ENCODE measurements around the gene CST1. TPM values are rescaled to one million over a fixed set of nuclear protein-coding genes. Genes with fewer than 3 reads are reported as not detected.

The CST1 gene
- total RNA-seq, 1 donor from 2014 or later: not detected

DNA sequence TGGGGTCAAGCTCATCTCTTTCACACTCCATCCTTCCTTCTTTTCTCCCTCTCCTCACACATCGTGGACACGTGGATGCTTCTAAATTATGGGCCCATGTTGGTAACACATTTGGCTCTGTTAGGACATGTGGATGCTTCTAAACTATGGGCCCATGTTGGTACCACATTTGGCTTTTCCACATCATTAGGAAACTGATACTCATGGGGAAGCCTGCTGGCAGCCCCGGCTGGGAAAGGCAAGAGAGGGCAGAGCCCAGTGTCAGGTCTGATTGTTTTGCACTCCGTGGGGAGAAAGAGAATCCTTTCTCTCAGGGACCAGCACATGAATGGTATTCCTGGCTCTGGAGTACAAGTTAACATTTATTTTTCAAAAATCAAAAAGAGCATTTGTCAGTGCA lies 4.0 kb upstream of the CST1 start:
- H3K9me3 Mint-ChIP-seq (ENCODE audit: unreplicated experiment): no peaks in the 10 kb centered on the region
- TF ChIP-seq CTCF (IDR thresholded peaks at IDR 0.05): no peak
- H3K27ac Mint-ChIP-seq (ENCODE audit: unreplicated experiment): no peak overlapping the region
- H3K27me3 Mint-ChIP-seq (ENCODE audit: unreplicated experiment): peaks cover 7% of the 10 kb centered on the region
- no peaks in the 10 kb centered on the region for H3K36me3 Mint-ChIP-seq (ENCODE audit: unreplicated experiment)
- DNase-seq (ENCODE audit: extremely low spot score, unreplicated experiment): peak; percentile 48
- peaks cover 4% of the 10 kb centered on the region for H3K4me1 Mint-ChIP-seq (ENCODE audit: unreplicated experiment)
- no peak overlapping the region for H3K4me3 Mint-ChIP-seq (ENCODE audit: unreplicated experiment)

- no peak for TF ChIP-seq CTCF (IDR thresholded peaks at IDR 0.05)
- Mint-ChIP-seq H3K4me3 (ENCODE audit: unreplicated experiment) (no peak overlapping the region), H3K27me3 (ENCODE audit: unreplicated experiment) (peaks cover 7% of the 10 kb centered on the region), H3K36me3 (ENCODE audit: unreplicated experiment) (no peaks in the 10 kb centered on the region), H3K4me1 (ENCODE audit: unreplicated experiment) (peaks cover 4% of the 10 kb centered on the region), H3K9me3 (ENCODE audit: unreplicated experiment) (no peaks in the 10 kb centered on the region), H3K27ac (ENCODE audit: unreplicated experiment) (no peak overlapping the region)
- DNase-seq (ENCODE audit: extremely low spot score, unreplicated experiment): no peak
These were observed 2.9 kb upstream of the CST1 start for GRCh38 chr20:23753589-23753988.

GRCh38 chr20:23753194-23753548 lies 2.4 kb upstream of the CST1 start:
- no peak for DNase-seq (ENCODE audit: extremely low spot score, unreplicated experiment)
- H3K36me3 Mint-ChIP-seq (ENCODE audit: unreplicated experiment): no peaks in the 10 kb centered on the region
- no peak overlapping the region for H3K4me3 Mint-ChIP-seq (ENCODE audit: unreplicated experiment)
- peaks cover 4% of the 10 kb centered on the region for H3K4me1 Mint-ChIP-seq (ENCODE audit: unreplicated experiment)
- no peaks in the 10 kb centered on the region for H3K9me3 Mint-ChIP-seq (ENCODE audit: unreplicated experiment)
- H3K27me3 Mint-ChIP-seq (ENCODE audit: unreplicated experiment): peaks cover 7% of the 10 kb centered on the region
- TF ChIP-seq CTCF (IDR thresholded peaks at IDR 0.05): no peak
- no peak overlapping the region for H3K27ac Mint-ChIP-seq (ENCODE audit: unreplicated experiment)

GRCh38 chr20:23752481-23753193 lies 1.9 kb upstream of the CST1 start:
- peaks cover 4% of the 10 kb centered on the region for H3K4me1 Mint-ChIP-seq (ENCODE audit: unreplicated experiment)

DNA sequence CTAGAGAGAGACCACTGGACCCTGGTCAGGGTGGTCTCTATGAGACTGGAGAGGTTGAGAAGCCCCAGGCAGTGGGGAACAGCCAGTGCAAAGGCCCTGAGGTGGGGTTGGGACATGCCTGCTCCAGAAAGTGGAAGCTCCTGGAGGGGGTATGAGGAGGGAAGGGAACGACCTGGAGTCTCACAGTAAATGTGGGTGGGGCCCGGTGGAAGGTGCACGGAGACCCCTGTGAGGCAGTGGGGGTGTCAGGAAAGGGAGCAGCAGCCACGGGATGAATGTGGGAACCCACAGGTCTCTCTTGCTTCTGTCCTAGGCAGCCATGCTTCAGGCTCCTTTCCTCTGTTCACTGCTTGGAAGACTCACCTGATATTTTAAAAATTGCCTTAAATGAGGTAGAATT lies 1.3 kb upstream of the CST1 start:
- Mint-ChIP-seq H3K9me3 (ENCODE audit: unreplicated experiment) (no peaks in the 10 kb centered on the region), H3K4me1 (ENCODE audit: unreplicated experiment) (peaks cover 4% of the 10 kb centered on the region), H3K4me3 (ENCODE audit: unreplicated experiment) (no peak overlapping the region), H3K36me3 (ENCODE audit: unreplicated experiment) (no peaks in the 10 kb centered on the region), H3K27me3 (ENCODE audit: unreplicated experiment) (peaks cover under 1% of the 10 kb centered on the region), H3K27ac (ENCODE audit: unreplicated experiment) (no peak overlapping the region)
- no peak for TF ChIP-seq CTCF (IDR thresholded peaks at IDR 0.05)
- peak; percentile 51 for DNase-seq (ENCODE audit: extremely low spot score, unreplicated experiment)

More at GRCh38 chr20:23752481-23753193, 1.9 kb upstream of the CST1 start:
- Mint-ChIP-seq H3K9me3 (ENCODE audit: unreplicated experiment) (no peaks in the 10 kb centered on the region), H3K36me3 (ENCODE audit: unreplicated experiment) (no peaks in the 10 kb centered on the region), H3K27ac (ENCODE audit: unreplicated experiment) (no peak overlapping the region), H3K4me3 (ENCODE audit: unreplicated experiment) (no peak overlapping the region), H3K27me3 (ENCODE audit: unreplicated experiment) (peaks cover 7% of the 10 kb centered on the region)
- TF ChIP-seq CTCF (IDR thresholded peaks at IDR 0.05): no peak
- DNase-seq (ENCODE audit: extremely low spot score, unreplicated experiment): peak; percentile 82

Data from osteocyte (in vitro differentiated cells).